ENCODE results near the gene TBC1D9B.

DNA sequence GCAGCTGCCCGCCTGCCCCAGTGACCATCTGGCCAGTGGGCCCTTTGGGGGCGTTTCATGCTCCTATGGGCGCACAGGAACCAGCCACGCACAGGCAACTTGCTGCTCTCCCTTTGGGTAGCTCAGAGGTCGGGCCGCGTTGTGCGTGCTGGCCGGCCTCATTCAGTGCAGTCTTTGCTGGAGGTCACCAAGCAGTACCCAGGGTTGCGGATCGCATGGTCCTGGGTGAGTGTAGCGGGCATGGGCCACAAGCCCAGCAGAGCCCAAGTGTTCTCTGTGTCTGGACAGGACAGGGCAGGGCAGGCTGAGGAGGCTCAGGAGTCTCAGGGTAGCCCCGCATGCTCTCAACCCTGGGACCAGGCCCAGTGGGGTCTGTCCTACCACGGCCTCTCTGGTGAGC is 39.2 kb downstream of the TBC1D9B start:
- TF ChIP-seq, protein P1, sequence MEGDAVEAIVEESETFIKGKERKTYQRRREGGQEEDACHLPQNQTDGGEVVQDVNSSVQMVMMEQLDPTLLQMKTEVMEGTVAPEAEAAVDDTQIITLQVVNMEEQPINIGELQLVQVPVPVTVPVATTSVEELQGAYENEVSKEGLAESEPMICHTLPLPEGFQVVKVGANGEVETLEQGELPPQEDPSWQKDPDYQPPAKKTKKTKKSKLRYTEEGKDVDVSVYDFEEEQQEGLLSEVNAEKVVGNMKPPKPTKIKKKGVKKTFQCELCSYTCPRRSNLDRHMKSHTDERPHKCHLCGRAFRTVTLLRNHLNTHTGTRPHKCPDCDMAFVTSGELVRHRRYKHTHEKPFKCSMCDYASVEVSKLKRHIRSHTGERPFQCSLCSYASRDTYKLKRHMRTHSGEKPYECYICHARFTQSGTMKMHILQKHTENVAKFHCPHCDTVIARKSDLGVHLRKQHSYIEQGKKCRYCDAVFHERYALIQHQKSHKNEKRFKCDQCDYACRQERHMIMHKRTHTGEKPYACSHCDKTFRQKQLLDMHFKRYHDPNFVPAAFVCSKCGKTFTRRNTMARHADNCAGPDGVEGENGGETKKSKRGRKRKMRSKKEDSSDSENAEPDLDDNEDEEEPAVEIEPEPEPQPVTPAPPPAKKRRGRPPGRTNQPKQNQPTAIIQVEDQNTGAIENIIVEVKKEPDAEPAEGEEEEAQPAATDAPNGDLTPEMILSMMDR (conservative IDR thresholded peaks at IDR 0.05; ENCODE audit: low read depth, low read length), result no peak
- no peak for TF ChIP-seq EZH2 (IDR thresholded peaks at IDR 0.05; ENCODE audit: low read length, unreplicated experiment)
- TF ChIP-seq EZH2phosphoT487 (IDR thresholded peaks at IDR 0.05; ENCODE audit: borderline replicate concordance, low read length), result no peak
